Cardiac ventricle fibroblast (primary cell): Measurements from ENCODE around the gene ITGB5. TPM values are rescaled to one million over a fixed set of nuclear protein-coding genes. Genes with fewer than 3 reads are reported as not detected.

Source experiments
- total RNA-seq: library from RNA; depleted of rRNA; stranded (reverse); fragments of >200 nt; gene quantifications from 2 replicates; pipeline ENCODE4 v1.2.3, GENCODE V29; 2015

Gene ITGB5, protein sequence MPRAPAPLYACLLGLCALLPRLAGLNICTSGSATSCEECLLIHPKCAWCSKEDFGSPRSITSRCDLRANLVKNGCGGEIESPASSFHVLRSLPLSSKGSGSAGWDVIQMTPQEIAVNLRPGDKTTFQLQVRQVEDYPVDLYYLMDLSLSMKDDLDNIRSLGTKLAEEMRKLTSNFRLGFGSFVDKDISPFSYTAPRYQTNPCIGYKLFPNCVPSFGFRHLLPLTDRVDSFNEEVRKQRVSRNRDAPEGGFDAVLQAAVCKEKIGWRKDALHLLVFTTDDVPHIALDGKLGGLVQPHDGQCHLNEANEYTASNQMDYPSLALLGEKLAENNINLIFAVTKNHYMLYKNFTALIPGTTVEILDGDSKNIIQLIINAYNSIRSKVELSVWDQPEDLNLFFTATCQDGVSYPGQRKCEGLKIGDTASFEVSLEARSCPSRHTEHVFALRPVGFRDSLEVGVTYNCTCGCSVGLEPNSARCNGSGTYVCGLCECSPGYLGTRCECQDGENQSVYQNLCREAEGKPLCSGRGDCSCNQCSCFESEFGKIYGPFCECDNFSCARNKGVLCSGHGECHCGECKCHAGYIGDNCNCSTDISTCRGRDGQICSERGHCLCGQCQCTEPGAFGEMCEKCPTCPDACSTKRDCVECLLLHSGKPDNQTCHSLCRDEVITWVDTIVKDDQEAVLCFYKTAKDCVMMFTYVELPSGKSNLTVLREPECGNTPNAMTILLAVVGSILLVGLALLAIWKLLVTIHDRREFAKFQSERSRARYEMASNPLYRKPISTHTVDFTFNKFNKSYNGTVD
- total RNA-seq: 199 and 200 TPM in 2 replicates

DNA sequence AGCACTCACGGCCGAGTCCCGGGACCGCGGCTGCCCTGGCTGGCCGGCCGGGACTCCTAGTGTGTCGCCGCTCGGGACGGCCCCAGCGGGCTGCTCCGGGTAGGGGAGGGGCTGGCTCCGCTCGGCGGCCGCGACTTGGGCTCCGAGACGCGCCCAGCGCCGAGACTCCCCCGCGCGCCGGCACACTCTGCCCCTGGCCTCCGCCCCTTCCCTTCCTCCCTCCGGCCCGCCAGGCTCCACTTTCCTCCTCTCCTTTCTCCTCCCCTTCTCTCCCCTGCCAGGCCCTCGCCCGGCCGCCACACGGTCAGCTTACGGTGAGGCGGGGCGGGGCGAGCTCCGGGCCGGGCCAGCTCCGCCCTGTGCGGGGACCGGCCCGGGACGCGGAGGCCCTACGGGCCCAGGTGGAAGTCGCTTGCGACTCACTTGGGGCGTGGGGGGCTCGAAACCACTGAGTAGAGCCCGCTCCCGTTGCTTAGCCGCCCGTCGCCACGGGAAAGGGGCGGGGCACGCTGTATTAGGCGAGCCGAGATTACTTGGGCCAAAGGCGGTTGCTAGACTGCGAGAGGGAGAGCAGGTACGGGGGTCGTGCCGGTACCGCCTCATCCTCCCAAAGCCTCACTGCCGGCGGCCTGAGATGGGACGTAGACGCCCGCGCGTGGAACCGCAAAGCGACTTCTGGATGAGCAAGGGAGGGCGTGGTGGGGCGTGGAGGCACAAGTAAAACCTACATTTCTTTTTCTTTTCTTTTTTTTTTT, at the start of gene ITGB5:
ITGB5 (minus strand) TSS at position 189 of the 755 bp plus-strand sequence. CDS start 365 bp downstream, outside the sequence.

DNA sequence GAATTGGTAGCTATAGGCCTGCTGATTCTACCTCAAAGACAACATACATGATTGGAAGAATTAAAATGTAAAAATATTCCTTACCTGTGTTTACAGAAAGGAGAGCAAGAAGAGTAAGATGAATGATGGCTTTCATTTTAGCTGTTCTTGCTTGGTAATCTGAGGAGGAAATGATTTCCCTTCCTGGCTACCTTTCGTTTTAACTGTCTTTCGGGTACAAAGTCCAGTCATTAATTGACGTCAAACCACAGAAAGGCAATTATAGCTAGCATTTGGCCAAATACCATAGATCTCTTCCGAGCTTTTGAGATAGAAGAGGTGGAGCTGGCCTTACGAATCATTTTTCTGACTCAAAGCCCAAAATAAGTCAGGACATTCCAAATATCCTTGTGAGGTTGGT, 47.4 kb upstream of the ITGB5 start, which contains the start of gene MUC13:
MUC13 (minus strand) TSS at position 175 of the 400 bp plus-strand sequence; CDS start at position 136, 39 bp downstream.

DNA sequence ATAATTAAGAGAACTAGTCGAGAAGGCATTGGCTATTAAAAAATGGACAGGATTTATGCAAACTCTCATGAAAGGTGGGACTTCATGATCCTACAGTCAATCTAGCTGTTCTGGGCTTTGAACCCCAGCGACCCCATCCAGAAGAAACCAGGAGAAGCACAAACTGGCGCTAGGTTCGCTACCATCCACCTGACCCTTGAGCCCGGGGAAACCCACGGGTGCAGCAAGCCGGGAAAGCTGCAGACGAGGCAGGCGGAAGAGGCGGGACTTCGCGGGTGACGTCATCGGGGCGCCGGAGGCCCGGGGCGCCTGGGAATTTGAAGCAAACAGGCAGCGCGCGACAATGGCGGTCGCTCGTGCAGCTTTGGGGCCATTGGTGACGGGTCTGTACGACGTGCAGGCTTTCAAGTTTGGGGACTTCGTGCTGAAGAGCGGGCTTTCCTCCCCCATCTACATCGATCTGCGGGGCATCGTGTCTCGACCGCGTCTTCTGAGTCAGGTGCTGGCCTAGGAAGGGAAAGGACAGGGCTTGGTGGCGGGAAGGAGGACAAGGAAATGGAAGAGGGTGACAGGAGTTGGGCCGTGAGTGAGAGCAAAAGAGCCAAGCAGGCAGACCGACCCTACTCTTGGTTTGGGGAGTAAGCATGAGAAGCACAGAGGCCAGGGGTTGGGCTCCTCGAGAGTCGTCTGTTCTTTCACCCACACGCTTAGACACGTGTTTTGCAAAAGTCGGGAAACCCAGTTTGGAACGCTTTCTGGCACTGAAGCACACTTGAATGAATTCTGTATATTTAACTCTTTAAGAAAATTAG, 156.8 kb downstream of the ITGB5 start, which contains the start of gene UMPS:
UMPS (plus strand) TSS at position 324 of the 812 bp plus-strand sequence; CDS start at position 344, 20 bp downstream.

Other genes starting within 250 kb of the ITGB5 start
- 12.4 and 17.4 TPM in 2 replicates for gene UMPS, start 156.9 kb downstream of the ITGB5 start, total RNA-seq
- gene MUC13, start 47.4 kb upstream of the ITGB5 start, total RNA-seq: not detected in 2 replicates
- 145 and 149 TPM in 2 replicates for gene HEG1, start 168.6 kb upstream of the ITGB5 start, total RNA-seq